ENCODE results near the gene SLC38A3. TPM values are rescaled to one million over a fixed set of nuclear protein-coding genes. Genes with fewer than 3 reads are reported as not detected.

Gene SLC38A3
- total RNA-seq, 2 experiments from 2014 or later, result 0.22 TPM; not detected in 1

DNA sequence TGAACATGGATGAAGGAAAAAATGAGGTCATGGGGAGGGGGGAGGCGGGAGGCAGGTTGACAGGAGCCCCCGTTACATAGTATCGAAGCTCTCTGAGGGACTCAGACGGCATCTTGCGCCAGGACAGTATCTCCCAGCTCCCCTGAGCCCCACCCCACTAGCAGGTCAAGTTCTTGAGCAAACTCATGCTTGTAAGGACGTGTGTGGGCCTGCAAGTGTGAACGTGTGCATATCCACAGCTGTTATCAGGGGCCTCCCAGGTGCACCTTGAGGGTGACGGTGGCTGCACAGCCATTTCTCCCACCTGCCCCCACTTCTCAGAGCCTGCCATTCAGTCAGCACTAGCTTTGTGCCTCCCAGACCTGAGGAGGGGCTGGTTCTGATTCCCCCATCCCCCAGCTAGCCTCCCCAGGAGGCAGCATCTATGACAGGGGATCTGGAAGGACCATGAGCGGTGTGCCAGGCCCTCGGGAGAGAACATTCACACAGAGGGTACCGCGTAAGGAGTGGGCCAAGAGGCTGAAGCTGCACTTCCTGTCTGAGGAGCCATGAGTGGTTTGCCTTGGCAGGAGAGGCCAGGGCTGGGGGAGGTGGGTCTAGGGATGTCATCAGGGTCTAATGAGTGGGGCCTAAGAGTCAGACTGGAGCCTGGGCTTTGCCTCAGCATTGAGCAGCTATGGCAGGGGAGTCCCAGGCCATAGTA lies 47.1 kb upstream of the SLC38A3 start:
- TF ChIP-seq, protein P1, sequence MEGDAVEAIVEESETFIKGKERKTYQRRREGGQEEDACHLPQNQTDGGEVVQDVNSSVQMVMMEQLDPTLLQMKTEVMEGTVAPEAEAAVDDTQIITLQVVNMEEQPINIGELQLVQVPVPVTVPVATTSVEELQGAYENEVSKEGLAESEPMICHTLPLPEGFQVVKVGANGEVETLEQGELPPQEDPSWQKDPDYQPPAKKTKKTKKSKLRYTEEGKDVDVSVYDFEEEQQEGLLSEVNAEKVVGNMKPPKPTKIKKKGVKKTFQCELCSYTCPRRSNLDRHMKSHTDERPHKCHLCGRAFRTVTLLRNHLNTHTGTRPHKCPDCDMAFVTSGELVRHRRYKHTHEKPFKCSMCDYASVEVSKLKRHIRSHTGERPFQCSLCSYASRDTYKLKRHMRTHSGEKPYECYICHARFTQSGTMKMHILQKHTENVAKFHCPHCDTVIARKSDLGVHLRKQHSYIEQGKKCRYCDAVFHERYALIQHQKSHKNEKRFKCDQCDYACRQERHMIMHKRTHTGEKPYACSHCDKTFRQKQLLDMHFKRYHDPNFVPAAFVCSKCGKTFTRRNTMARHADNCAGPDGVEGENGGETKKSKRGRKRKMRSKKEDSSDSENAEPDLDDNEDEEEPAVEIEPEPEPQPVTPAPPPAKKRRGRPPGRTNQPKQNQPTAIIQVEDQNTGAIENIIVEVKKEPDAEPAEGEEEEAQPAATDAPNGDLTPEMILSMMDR (IDR thresholded peaks at IDR 0.05), result no peak
- ChIA-PET POLR2A (interaction anchor here (1.3 kb wide), 1 partner anchor 15 kb away, joined by 5 read pairs; no protein-coding TSS in a partner anchor), CTCF (no interaction called here)
- ATAC-seq (no peak), DNase-seq (no peak)
- peaks cover 30% of the 10 kb centered on the region for H3K27me3 Mint-ChIP-seq
- H3K4me3 Mint-ChIP-seq, result no peak overlapping the region
- no peak overlapping the region for H3K27ac Mint-ChIP-seq
- intact Hi-C loops (cut with micrococcal nuclease), result no loop called here
- no peaks in the 10 kb centered on the region for H3K9me3 Mint-ChIP-seq
- H3K4me1 Mint-ChIP-seq (ENCODE audit: low read depth), result peaks cover 8% of the 10 kb centered on the region
- no peaks in the 10 kb centered on the region for H3K36me3 Mint-ChIP-seq (ENCODE audit: low read depth)

DNA sequence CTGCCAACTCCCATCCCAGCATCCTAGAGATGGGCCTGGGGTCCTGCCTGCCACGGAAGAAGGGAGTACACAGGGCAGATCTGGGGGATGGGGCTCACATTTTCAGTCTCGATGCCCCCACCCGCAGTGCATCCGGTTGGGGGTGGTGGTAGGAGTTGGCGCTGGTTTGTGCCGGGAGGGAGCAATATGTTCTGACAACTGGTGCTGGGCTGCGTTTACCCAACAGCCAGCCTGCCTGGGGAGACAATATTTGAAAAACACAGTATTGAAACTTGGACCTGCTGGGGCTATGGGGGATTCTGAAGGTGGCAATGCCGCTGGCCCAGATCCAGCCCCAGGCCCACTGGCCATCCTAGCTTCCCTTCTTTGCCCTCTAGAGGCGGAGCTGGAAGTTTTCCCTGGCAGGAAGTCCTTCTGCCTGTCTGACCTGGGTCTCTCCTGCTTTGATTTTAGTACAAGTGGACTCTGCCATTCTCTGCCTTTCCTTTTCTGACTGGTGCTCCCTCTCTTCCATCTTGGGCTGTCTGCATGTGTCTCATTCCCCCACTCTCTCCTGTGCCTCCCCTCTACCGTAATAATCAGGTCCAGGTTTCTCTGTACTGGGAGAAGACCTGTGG lies 46.4 kb upstream of the SLC38A3 start:
- no peak for DNase-seq
- Mint-ChIP-seq H3K27ac (no peak overlapping the region), H3K27me3 (peaks cover 24% of the 10 kb centered on the region), H3K4me3 (no peak overlapping the region), H3K36me3 (ENCODE audit: low read depth) (no peaks in the 10 kb centered on the region), H3K4me1 (ENCODE audit: low read depth) (peaks cover 8% of the 10 kb centered on the region), H3K9me3 (no peaks in the 10 kb centered on the region)
- intact Hi-C loops (cut with micrococcal nuclease), result no loop called here
- ChIA-PET POLR2A (interaction anchor here (1.3 kb wide), 1 partner anchor 14 kb away, joined by 5 read pairs; no protein-coding TSS in a partner anchor), CTCF (no interaction called here)
- TF ChIP-seq, protein P1 (IDR thresholded peaks at IDR 0.05), result no peak
- no peak for ATAC-seq

DNA sequence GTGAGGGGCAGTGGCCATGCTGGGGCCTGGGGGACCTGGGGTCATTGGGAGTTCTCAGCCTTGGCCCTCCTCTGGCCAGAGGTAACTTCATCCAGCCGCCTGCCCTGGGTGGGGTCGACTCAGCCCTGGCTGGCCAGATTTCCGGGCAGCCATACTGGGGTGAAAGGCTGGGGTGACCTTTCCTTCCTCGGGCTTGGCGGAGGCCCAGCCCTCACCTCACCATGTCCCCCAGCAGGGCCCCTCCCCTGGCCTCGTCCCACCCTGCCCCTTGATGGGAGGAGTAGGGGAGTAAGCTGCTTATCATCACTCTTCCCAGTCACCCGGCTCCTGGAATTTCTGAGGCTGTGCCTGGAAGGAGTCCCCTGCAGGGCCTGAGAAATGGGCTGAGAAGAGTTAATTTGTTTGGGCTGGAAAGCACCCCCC lies 44.5 kb upstream of the SLC38A3 start:
- Mint-ChIP-seq H3K36me3 (ENCODE audit: low read depth) (no peaks in the 10 kb centered on the region), H3K27ac (no peak overlapping the region), H3K9me3 (no peaks in the 10 kb centered on the region), H3K4me1 (ENCODE audit: low read depth) (peaks cover 5% of the 10 kb centered on the region), H3K27me3 (peaks cover 16% of the 10 kb centered on the region), H3K4me3 (no peak overlapping the region)
- TF ChIP-seq, protein P1 (IDR thresholded peaks at IDR 0.05), result no peak
- ChIA-PET CTCF (no interaction called here), POLR2A (no interaction called here)
- ATAC-seq (no peak), DNase-seq (no peak)
- intact Hi-C loops (cut with micrococcal nuclease), result no loop called here

DNA sequence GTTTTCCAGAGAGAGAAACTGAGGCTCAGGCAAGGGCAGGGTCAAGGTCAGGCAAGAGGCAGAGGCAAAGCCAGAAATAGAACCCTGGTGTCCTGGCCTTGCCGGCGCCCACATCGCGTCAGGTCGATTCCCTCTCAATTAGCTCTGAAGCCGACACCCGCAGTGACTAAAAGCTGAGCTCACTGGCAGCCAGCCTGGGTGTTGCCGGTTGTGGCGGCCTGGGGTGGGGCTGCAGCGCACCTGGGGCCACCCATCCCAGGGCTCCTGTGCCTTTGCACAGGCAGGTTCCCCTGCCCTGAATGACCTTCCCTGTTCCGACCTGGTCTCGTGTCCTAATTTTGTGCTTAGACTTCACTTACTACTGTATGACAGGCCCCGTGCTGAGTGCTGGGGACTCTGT lies 43.8 kb upstream of the SLC38A3 start:
- POLR2A ChIA-PET, result no interaction called here
- TF ChIP-seq, protein P1 (IDR thresholded peaks at IDR 0.05), result no peak
- H3K36me3 Mint-ChIP-seq (ENCODE audit: low read depth), result no peaks in the 10 kb centered on the region
- intact Hi-C loops (cut with micrococcal nuclease), result no loop called here
- peaks cover 8% of the 10 kb centered on the region for H3K27me3 Mint-ChIP-seq
- H3K4me1 Mint-ChIP-seq (ENCODE audit: low read depth), result no peaks in the 10 kb centered on the region
- DNase-seq (no peak), ATAC-seq (no peak)
- no peak overlapping the region for H3K4me3 Mint-ChIP-seq
- H3K27ac Mint-ChIP-seq, result no peak overlapping the region
- H3K9me3 Mint-ChIP-seq, result no peaks in the 10 kb centered on the region
- CTCF ChIA-PET, result no interaction called here

Data from activated CD8-positive, alpha-beta T cell treated with anti-CD3 and anti-CD28 coated beads for 36 hours (primary cell).